ENCODE data around the gene ACAD10.

GRCh38 chr12:111806304-111806703 lies 120.5 kb downstream of the ACAD10 start:
- TF ChIP-seq CTCF (IDR thresholded peaks at IDR 0.05) (no peak), EP300 (IDR thresholded peaks at IDR 0.05; ENCODE audit: low read depth) (no peak)
